HG03280 (cell line): ENCODE results near the gene DENND4A.
"Not testable (repeated sequence)": the region's sequence is repeated elsewhere in the genome, so short reads cannot be mapped to it uniquely, and the experiment has no call there.

ENCODE experiments used
- ATAC-seq: cut with Tn5 transposase; IDR thresholded peaks from one replicate; pipeline ENCODE4 v1.9.1; 2021; ENCODE audit warnings: mild to moderate bottlenecking, moderate library complexity; ENCODE audit not compliant: unreplicated experiment

Gene DENND4A

GRCh38 chr15:65761210-65761926 is 30.7 kb downstream of the DENND4A start:
- no peak for ATAC-seq

GRCh38 chr15:65759441-65759840 is 32.7 kb downstream of the DENND4A start:
- no peak for ATAC-seq

GRCh38 chr15:65758242-65758641 is 33.9 kb downstream of the DENND4A start:
- ATAC-seq: no peak

- ATAC-seq: no peak
These were observed 34.8 kb downstream of the DENND4A start for GRCh38 chr15:65757256-65757655.

GRCh38 chr15:65752151-65752700 is 39.9 kb downstream of the DENND4A start:
- ATAC-seq: no peak

GRCh38 chr15:65751431-65751830 is 40.7 kb downstream of the DENND4A start:
- no peak for ATAC-seq

GRCh38 chr15:65747265-65747664 is 44.8 kb downstream of the DENND4A start:
- ATAC-seq: no peak

GRCh38 chr15:65743637-65744252 is 48.3 kb downstream of the DENND4A start:
- ATAC-seq: no peak

- ATAC-seq: no peak
These were observed 51.9 kb downstream of the DENND4A start for GRCh38 chr15:65740148-65740547.

- no peak for ATAC-seq
These were observed 53.4 kb downstream of the DENND4A start for GRCh38 chr15:65738649-65739048.

- not testable (repeated sequence) for ATAC-seq
These were observed 58.5 kb downstream of the DENND4A start for GRCh38 chr15:65733599-65733998.

GRCh38 chr15:65732698-65733097 is 59.4 kb downstream of the DENND4A start:
- ATAC-seq: no peak

- no peak for ATAC-seq
These were observed 60.2 kb downstream of the DENND4A start for GRCh38 chr15:65731926-65732325.

- no peak for ATAC-seq
These were observed 61.4 kb downstream of the DENND4A start for GRCh38 chr15:65730549-65731172.

- no peak for ATAC-seq
These were observed 67.5 kb downstream of the DENND4A start for GRCh38 chr15:65724464-65725215.

GRCh38 chr15:65723876-65724275 is 68.2 kb downstream of the DENND4A start:
- no peak for ATAC-seq

GRCh38 chr15:65722191-65722590 is 69.9 kb downstream of the DENND4A start:
- ATAC-seq: no peak

GRCh38 chr15:65712415-65712814 is 79.7 kb downstream of the DENND4A start:
- no peak for ATAC-seq

GRCh38 chr15:65695081-65695480 is 97.0 kb downstream of the DENND4A start:
- no peak for ATAC-seq

GRCh38 chr15:65690778-65691177 is 101.3 kb downstream of the DENND4A start:
- ATAC-seq: no peak

GRCh38 chr15:65690173-65690572 is 101.9 kb downstream of the DENND4A start:
- ATAC-seq: no peak
